Stimulated activated CD8-positive, alpha-beta memory T cell treated with anti-CD3 and anti-CD28 coated beads, Interleukin-7, amount 100 ng/mL, for 48 hours (primary cell): ENCODE results near the gene NPHP4.

Experiments used
- DNase-seq, 2 donors: peaks; one replicate each; pipeline ENCODE4 v3.0.0-alpha.2; 2020; ENCODE audit warnings: low read depth in 1 of 2; ENCODE audit errors: extremely low read depth in 1 of 2

NPHP4 gene

GRCh38 chr1:5883129-5884048 is 108.8 kb downstream of the NPHP4 start:
- no peak for DNase-seq

GRCh38 chr1:5882367-5883128 is 109.7 kb downstream of the NPHP4 start:
- DNase-seq, result no peak

DNA sequence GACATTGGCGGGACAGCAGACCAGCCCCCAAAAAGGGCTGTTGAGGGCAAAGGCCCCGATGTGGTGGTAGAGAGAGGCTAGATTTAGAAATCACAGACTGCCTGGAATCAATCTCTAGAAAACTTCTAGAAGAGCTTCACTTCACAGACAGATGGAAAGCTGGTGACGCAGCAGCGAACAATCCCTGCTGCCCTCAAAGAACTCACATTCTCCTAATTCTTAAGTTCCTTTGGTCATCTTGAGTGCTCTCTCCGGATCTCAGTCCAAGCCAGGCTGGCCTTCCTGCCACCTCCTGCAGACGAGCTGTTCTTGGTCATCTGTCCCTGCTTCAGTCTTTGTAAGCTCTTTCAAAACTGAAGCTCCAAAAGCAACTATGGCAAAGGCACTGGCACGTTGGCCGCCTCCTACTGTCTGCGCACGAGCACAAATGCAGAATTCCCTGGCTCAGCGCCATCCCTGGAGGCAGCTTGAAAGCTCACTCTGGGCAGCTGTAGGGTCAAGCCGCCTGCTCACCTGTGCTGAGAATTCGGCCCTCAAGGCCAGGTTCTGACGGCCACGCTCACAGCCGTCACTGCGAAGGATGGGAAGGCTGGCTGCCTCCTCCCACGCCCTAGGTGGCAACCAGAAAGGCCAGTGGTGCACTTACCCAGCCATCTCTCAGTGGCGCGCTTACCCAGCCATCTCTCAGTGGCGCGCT is 110.6 kb downstream of the NPHP4 start:
- DNase-seq, result no peak

GRCh38 chr1:5880630-5881405 is 111.4 kb downstream of the NPHP4 start:
- DNase-seq, result no peak

DNA sequence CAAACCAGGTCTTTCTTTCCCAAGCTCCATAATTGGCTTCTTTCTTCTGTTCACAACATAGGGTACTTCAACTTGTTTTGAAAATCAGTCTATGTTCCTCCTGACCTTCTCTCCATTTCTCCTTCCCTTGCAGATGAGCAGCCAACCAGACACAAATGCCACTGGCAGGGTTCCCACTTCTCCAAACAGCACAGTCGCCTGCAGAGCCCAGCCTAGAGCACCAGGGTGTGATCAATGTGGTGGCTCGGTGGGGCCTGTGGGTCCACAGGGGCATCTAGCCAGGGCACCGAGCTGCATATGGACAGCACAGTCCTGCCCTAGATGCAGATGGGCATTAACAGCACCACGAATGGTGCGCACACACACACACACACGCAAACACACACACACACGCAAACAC is 112.8 kb downstream of the NPHP4 start:
- DNase-seq, result no peak

GRCh38 chr1:5878971-5879370 is 113.3 kb downstream of the NPHP4 start:
- DNase-seq, result no peak

- no peak for DNase-seq
Observed at GRCh38 chr1:5877683-5878530, 114.3 kb downstream of the NPHP4 start.

DNA sequence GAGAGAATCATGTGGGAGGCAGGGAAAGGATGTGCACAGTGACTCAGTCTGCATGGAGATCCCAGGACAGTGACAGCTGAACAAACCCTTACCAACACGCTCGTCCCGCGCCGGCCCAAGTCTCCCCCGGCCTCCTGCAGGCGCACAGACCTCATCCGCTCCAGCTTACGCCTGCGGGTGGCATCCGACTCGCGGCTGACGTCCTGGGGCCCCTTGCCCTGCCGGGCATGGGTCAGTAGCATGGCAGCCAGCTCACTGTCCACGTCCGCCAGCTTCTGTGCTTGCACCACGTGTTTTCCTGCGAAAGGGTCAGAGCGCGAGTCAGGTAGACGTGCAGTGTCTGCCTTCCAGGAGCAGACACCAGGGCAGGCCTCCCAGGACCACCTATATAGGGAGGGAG is 115.2 kb downstream of the NPHP4 start:
- no peak for DNase-seq

- DNase-seq, result no peak
Observed at GRCh38 chr1:5876094-5876650, 116.1 kb downstream of the NPHP4 start.

GRCh38 chr1:5875345-5875910 is 116.8 kb downstream of the NPHP4 start:
- DNase-seq, result no peak

DNA sequence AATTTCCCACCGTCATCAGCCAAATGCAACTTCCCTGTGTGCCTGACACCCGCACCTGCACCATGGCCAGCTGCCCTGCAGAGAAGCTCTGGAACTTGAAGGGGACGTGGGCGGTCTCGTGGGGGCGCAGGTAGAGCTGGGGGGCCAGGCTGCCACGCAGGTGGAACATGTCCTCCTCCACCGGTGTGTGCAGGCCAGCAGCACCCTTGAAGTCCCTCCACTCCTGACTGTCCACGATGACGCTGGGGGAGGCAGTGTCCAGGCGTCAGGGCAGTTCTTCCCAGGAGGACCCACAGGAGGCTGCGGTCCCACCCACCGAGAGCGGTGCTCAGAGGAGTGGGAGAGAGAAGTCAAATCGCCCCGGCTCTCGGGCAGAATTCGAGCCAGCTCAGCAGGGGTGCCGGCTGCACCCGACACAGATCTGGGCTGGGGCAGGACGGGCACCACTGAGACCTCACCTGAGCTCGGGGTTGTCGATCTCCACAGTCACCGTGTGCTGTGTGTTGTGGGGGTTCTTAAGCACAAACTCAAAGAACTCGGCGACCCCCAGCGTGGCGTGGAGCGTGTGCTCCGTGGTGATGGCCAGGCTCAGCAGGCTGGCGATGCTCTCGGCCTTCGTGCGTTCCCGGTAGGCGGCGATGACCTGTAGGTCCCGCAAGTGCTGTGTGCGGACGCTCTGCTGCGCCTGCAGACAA is 117.7 kb downstream of the NPHP4 start:
- DNase-seq, result no peak

GRCh38 chr1:5873556-5873955 is 118.7 kb downstream of the NPHP4 start:
- no peak for DNase-seq

DNA sequence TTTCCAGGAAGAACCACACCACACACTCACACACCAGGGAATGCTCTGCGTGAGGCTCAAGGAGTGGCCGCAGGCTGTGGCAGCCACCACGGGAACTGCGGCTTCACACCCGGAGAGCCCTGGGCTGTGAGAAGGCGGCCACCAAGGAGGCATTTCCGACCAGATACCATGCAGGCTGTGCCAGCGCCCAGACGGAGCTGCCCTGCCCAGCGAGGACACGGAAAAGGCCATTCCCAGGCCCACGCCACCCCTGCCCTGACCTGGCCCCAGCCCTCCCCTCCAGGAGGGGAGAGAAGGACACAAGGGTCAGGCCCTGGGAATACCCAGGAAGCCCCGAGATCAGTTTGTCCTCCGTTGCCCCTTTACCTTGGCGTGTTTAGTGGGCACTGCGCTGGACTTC is 119.3 kb downstream of the NPHP4 start:
- no peak for DNase-seq

DNA sequence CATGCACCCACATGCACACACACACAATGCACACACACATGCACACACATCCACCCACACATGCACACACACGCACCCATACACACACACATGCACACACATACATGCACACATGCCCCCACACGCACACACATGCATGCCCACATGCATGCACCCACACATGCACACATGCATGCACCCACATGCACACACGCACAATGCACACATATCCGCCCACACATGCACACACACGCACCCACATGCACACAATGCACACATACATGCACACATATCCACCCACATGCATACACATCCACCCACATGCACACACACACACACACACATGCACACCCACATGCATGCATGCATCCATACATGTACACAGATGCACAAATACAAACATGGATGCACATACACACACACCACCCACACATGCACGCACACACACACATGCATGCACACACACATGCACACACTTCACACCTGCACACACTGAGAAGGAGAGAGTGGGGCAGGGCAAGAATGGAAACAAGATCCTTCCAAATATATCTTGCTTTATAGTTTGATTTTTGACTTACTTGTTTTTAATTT is 123.2 kb downstream of the NPHP4 start:
- DNase-seq, result no peak

GRCh38 chr1:5865774-5866173 is 126.5 kb downstream of the NPHP4 start:
- DNase-seq, result no peak

GRCh38 chr1:5865056-5865455 is 127.2 kb downstream of the NPHP4 start:
- no peak for DNase-seq

GRCh38 chr1:5864256-5864655 is 128.0 kb downstream of the NPHP4 start:
- no peak for DNase-seq

DNA sequence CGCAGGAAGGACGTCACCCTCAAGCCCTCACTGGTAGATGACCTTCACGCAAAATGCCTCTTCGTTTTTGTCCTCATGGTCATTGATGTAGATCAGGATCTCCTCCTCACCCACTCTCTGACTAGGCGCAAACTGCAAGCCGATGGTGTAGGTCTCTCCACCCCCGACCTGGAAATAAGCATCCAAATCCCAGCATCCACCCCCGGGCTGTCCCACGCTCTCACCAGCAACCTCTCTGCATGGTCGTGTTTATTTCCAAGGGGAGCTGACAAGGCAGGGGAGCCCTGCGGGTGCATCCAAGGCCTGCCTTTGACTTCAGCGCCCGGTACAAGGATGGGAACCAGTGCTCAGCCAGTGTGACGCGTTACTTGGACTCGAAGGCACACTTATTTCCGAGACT is 129.0 kb downstream of the NPHP4 start:
- DNase-seq, result no peak
